Hepatocyte (in vitro differentiated cells): Measurements from ENCODE around the gene ORM1. TPM values are rescaled to one million over a fixed set of nuclear protein-coding genes. Genes with fewer than 3 reads are reported as not detected.

Experiments
- DNase-seq: peaks from one replicate; pipeline ENCODE4 v3.0.0-alpha.2; 2016; ENCODE audit warnings: low spot score
- H2AFZ ChIP-seq: fragments of 200-600 bp; sonication (generic); 2 replicates; pipeline ENCODE4 v1.6.0; 2016; ENCODE audit warnings: antibody characterized with exemption, mild to moderate bottlenecking
- H3K27ac ChIP-seq: fragments of 200-600 bp; sonication (generic); 2 replicates; pipeline ENCODE4 v1.5.1; 2016; ENCODE audit warnings: mild to moderate bottlenecking
- H3K27me3 ChIP-seq: fragments of 200-600 bp; sonication (generic); 2 replicates; pipeline ENCODE4 v1.6.1; 2016
- H3K36me3 ChIP-seq: fragments of 200-600 bp; sonication (generic); replicated peaks from 2 replicates; pipeline ENCODE4 v1.5.1; 2016; ENCODE audit warnings: low read depth; ENCODE audit not compliant: insufficient read depth
- H3K4me1 ChIP-seq: fragments of 200-600 bp; sonication (generic); 2 replicates; pipeline ENCODE4 v1.5.1; 2016; ENCODE audit warnings: mild to moderate bottlenecking, moderate library complexity; ENCODE audit not compliant: insufficient read depth
- H3K4me2 ChIP-seq: fragments of 200-600 bp; sonication (generic); 2 replicates; pipeline ENCODE4 v1.6.0; 2016
- H3K4me3 ChIP-seq: fragments of 200-600 bp; sonication (generic); 2 replicates; pipeline ENCODE4 v1.5.1; 2016; ENCODE audit warnings: mild to moderate bottlenecking
- H3K79me2 ChIP-seq: fragments of 200-600 bp; sonication (generic); 2 replicates; pipeline ENCODE4 v1.6.0; 2017; ENCODE audit warnings: mild to moderate bottlenecking
- H3K9me2 ChIP-seq: fragments of 200-600 bp; sonication (generic); replicated peaks from 2 replicates; pipeline ENCODE4 v1.6.0; 2017; ENCODE audit warnings: mild to moderate bottlenecking; ENCODE audit not compliant: insufficient read depth
- H3K9me3 ChIP-seq: fragments of 200-600 bp; sonication (generic); 2 replicates; pipeline ENCODE4 v1.5.1; 2016; ENCODE audit warnings: low read depth, mild to moderate bottlenecking
- H4K20me1 ChIP-seq: fragments of 200-600 bp; sonication (generic); 2 replicates; pipeline ENCODE4 v1.6.0; 2016; ENCODE audit warnings: mild to moderate bottlenecking; ENCODE audit not compliant: insufficient read depth, poor library complexity, severe bottlenecking
- CTCF ChIP-seq: fragments of 200-600 bp; sonication (generic); IDR thresholded peaks from 2 replicates; pipeline ENCODE4 v1.5.1; 2016; ENCODE audit warnings: antibody characterized with exemption, mild to moderate bottlenecking; ENCODE audit not compliant: poor library complexity
- EZH2 ChIP-seq: fragments of 200-600 bp; sonication (generic); IDR thresholded peaks from 2 replicates; pipeline ENCODE4 v1.6.1; 2016; ENCODE audit warnings: antibody characterized with exemption, mild to moderate bottlenecking, borderline replicate concordance
- EZH2phosphoT487 ChIP-seq: fragments of 200-600 bp; sonication (generic); IDR thresholded peaks from one replicate; pipeline ENCODE4 v1.6.1; 2018; ENCODE audit warnings: antibody characterized with exemption, mild to moderate bottlenecking, low read depth, moderate library complexity; ENCODE audit not compliant: unreplicated experiment, severe bottlenecking
- WGBS: methylation state at CpG from one replicate; pipeline ENCODE4 v1.1.6; 2016; ENCODE audit warnings: low lambda C conversion rate; ENCODE audit errors: missing lambda C conversion rate; 5-methylcytosine and 5-hydroxymethylcytosine counted together
- polyA plus RNA-seq: library from polyadenylated mRNA; unstranded; fragments of >200 nt; fragmentation: Nextera tagmentation; extraction: Ambion mirVana; gene quantifications from 2 replicates; pipeline ENCODE4 v1.2.1, GENCODE V29; 2016
- total RNA-seq: library from RNA; depleted of rRNA; stranded (reverse); fragments of >200 nt; gene quantifications from 2 replicates; pipeline ENCODE4 v1.2.3, GENCODE V29; 2014

Gene ORM1
- total and polyA plus RNA-seq, 2 experiments from 2014 or later = 472 to 976 TPM

- H3K36me3 ChIP-seq = no peaks in the 10 kb centered on the region
- H3K4me2 ChIP-seq = no peak overlapping the region
- no peak overlapping the region for H2AFZ ChIP-seq
- H3K4me3 ChIP-seq = no peak overlapping the region
- H3K27me3 ChIP-seq = no peaks in the 10 kb centered on the region
- no peaks in the 10 kb centered on the region for H3K9me2 ChIP-seq
- no peaks in the 10 kb centered on the region for H3K4me1 ChIP-seq
- DNase-seq = no peak
- H3K9me3 ChIP-seq = no peaks in the 10 kb centered on the region
- H3K79me2 ChIP-seq = peaks cover 2% of the 10 kb centered on the region
- H3K27ac ChIP-seq = no peak overlapping the region
- H4K20me1 ChIP-seq = no peaks in the 10 kb centered on the region
- no peak for TF ChIP-seq CTCF
- TF ChIP-seq EZH2phosphoT487 = no peak
- no peak for TF ChIP-seq EZH2
- WGBS = 87% methylated on average over 9 of the region's 9 CpGs
These were observed 52.0 kb downstream of the ORM1 start for GRCh38 chr9:114374936-114375335.

GRCh38 chr9:114375386-114376175 is 52.7 kb downstream of the ORM1 start:
- Histone ChIP-seq H2AFZ (no peak overlapping the region), H4K20me1 (no peaks in the 10 kb centered on the region), H3K79me2 (peaks cover 4% of the 10 kb centered on the region), H3K9me2 (no peaks in the 10 kb centered on the region), H3K27me3 (no peaks in the 10 kb centered on the region), H3K9me3 (no peaks in the 10 kb centered on the region), H3K4me2 (no peak overlapping the region), H3K4me3 (no peak overlapping the region), H3K4me1 (no peaks in the 10 kb centered on the region), H3K27ac (no peak overlapping the region), H3K36me3 (no peaks in the 10 kb centered on the region)
- WGBS = 92% methylated on average over 9 of the region's 9 CpGs
- DNase-seq = no peak
- TF ChIP-seq EZH2 (no peak), CTCF (no peak), EZH2phosphoT487 (no peak)

Other genes starting within 250 kb of the ORM1 start
- 713 and 736 TPM in 2 replicates for gene AMBP, start 244.8 kb upstream of the ORM1 start, total RNA-seq
- gene AMBP, start 244.8 kb upstream of the ORM1 start, polyA plus RNA-seq = 664 and 833 TPM in 2 replicates
- 31.9 and 39.9 TPM in 2 replicates for gene KIF12, start 223.8 kb upstream of the ORM1 start, total RNA-seq
- gene KIF12, start 223.8 kb upstream of the ORM1 start, polyA plus RNA-seq = 96.5 and 97.3 TPM in 2 replicates
- 30.8 and 47.0 TPM in 2 replicates for gene COL27A1, start 167.6 kb upstream of the ORM1 start, total RNA-seq
- gene COL27A1, start 167.6 kb upstream of the ORM1 start, polyA plus RNA-seq = 44.6 and 55.2 TPM in 2 replicates
- gene ORM2, start 6.8 kb downstream of the ORM1 start, total RNA-seq = 45.7 and 52.0 TPM in 2 replicates
- gene ORM2, start 6.8 kb downstream of the ORM1 start, polyA plus RNA-seq = 80.9 and 136 TPM in 2 replicates
- gene AKNA, start 64.9 kb downstream of the ORM1 start, total RNA-seq = 12.9 and 13.8 TPM in 2 replicates
- 4.5 and 6.6 TPM in 2 replicates for gene AKNA, start 64.9 kb downstream of the ORM1 start, polyA plus RNA-seq
- 3.2 and 3.7 TPM in 2 replicates for gene WHRN, start 182.4 kb downstream of the ORM1 start, total RNA-seq
- 6.6 and 14.4 TPM in 2 replicates for gene WHRN, start 182.4 kb downstream of the ORM1 start, polyA plus RNA-seq